CD4-positive, alpha-beta T cell treated with Interleukin-17A for 4 hours (primary cell): Measurements from ENCODE around the gene RP9.
A peak's percentile ranks its signal among the peaks of the same experiment; 100 is the strongest.

Experiments used
- DNase-seq: peaks from one replicate; pipeline ENCODE4 v3.0.0-alpha.2; 2020; ENCODE audit warnings: mixed read lengths

The RP9 gene, protein sequence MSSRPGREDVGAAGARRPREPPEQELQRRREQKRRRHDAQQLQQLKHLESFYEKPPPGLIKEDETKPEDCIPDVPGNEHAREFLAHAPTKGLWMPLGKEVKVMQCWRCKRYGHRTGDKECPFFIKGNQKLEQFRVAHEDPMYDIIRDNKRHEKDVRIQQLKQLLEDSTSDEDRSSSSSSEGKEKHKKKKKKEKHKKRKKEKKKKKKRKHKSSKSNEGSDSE

DNA sequence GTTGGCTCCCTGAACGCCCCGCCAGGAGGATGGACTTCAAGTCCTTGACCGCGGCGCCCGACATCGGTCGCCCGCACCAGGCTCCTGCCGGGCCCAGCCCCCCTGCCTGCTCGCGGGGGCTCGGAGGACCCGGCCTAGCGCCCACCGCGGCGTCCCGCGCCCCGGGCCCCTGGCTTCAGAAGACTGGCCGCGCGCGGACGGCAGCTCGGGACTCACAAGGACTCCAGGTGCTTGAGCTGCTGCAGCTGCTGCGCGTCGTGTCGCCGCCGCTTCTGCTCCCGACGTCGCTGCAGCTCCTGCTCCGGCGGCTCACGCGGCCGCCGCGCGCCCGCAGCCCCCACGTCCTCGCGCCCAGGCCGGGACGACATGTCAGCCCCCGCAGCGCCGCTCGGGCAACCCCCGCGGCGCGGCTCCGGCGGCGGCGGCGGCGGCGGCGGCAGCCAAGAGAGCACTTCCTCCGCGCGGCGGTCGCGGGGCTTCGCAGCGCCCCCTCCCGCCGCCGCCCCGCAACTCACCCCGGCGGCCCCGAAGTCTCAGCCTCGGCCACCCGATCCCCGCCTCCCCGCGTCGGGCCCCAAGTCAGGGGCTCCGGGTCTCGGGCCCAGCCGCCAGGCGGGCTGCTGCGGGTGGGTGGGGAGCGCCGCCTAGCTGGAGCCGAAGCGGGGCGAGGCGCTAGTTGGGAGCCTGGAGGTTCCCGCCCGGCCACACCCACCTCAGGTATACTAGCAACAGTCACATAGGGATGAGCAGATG lies at the start of gene RP9:
TSS of gene RP9 (minus strand) at position 400 of the 753 bp plus-strand sequence. CDS start at position 368, 32 bp downstream.
- peak; percentile 83 for DNase-seq

DNA sequence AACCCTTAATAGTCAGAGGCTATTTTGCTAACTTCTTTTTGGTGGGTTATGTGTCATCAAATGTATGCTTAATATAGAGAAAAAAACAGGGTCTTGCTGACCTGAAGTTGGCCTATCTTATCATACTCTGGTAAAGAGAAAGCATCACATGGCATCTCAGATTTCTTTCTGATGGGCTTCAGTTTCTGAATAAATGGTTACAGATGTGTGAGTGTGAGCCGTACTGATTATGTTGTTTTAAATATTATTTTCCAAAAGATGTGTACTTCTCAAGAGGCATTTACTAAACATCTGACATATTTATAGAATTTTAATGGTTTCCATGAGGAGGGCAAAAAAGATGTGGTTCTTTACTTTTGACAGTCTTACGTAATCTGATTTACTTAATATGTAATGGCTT lies 48.6 kb upstream of the RP9 start:
- no peak for DNase-seq

DNA sequence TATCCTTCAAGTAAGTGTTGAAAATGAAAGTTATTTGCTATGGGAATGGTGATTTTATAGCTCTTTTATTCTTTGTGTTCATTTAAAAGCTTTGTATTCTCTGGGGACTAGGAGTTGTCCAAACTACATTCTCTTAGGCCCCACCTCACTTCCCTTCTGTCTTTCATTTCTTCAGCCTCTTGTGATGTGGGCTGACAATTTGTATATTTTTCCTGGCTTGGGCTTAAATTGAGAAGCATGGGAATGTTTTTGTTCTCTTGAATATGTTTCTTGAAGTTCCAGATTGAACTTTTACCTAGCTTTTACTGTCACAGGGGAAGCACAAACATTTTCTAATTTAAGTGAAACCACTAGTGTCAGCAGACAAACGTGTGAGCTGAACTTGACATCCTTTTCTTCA lies 48.1 kb upstream of the RP9 start:
- no peak for DNase-seq

DNA sequence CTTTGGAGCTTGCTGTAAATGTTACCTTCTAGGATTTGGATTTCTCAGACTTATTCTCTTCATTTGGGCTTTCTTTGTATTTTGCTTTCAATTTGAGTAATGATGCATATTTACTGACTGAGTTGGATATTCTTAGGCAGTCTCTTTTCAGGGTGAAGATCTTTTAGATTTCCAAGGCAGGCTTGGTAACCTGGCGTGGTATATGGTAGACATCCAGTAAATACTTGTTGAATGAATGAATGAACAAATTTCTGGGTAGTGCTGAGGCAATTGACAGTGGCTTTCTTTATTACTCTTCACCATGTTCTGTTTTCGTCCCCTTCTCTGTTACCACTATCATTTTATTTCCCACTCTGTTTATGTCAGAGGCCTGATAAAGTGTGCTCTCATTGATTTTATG lies 47.2 kb upstream of the RP9 start:
- no peak for DNase-seq

DNA sequence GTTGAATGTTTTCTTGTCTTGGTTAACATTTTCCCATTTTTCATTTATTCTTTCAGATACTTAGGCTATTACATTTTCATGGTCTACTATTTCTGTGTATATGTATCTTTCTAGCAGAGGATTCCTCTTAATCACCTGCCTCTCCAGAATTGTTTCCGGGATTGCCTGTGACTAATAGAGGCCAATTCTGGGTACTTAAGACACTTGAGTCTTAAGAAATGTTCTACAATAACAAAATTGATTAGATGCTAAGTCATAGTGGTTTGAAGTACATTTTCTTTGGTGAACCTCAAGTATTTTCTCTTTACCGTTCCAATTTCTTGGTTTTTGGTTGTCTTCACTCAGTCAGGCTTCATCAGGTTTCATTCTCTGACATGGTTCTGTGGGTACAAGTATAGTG lies 46.6 kb upstream of the RP9 start:
- DNase-seq, result no peak

DNA sequence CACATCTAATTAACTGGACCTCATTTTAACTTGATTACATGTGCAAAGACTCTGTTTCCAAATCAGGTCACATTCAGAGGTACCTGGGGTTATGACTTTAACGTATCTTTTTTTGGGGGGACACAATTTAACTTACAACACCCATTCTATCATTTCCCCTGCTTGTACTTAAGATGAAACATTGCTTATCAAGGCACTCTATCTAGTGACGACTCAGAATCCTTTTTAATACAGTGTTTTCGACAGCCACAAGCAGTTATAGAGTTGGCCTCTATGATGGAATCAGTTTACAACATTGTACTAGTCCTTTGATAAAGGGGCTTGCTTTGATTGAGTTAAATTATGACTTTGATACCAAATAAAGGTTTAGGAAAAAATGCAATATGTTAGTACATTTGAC lies 42.9 kb upstream of the RP9 start:
- no peak for DNase-seq

DNA sequence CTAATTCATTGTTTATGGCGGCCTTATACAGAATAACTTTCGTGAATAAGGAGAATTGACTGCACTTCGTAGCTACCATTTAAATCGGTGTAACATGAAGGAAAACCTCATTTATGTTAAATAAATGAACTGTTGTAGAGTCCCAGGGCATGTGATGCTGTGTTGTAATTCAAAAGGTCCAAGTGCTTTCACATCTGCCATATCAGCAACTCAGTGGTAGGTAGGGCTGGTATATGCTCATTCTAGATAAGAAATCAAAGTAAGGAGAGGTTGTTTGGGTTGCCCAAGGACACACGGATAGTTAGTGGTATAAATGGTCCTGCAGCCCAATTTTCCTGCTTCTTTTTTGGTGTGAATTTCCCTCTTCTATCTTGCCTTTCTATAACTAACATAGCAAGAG lies 36.0 kb upstream of the RP9 start:
- DNase-seq, result no peak

DNA sequence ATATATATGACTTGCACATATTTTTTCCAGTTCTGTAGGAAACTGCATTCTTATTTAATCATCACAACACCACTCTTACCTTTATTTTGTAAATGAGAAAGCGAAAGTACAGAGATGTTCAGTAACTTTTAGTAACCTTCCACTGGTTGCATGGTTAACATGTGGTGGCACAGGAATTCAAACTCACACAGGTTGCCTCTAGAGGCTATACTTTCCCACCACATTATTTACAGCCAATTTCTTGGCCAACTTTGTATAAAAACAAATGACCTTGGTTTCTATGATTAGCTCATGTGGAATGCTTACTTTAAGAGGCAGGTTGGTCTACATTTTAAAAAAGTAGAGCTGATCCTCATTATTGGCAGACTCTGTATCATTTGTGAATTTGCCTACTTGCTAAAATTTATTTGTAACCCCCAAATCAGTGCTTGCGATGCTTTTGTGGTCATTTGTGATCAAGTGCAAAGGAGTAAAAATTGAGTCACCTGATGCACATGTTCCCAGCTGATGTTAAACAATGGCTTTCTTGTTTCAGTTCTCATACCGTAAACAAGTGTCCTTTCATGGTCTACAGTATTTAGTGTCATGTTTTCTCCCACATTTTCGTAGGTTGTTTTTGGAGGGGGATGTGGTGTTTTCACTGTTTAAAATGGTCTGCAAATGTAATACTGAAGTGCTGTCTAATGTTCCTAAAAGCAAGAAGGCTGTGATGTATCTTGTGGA lies 35.0 kb upstream of the RP9 start:
- DNase-seq, result no peak

DNA sequence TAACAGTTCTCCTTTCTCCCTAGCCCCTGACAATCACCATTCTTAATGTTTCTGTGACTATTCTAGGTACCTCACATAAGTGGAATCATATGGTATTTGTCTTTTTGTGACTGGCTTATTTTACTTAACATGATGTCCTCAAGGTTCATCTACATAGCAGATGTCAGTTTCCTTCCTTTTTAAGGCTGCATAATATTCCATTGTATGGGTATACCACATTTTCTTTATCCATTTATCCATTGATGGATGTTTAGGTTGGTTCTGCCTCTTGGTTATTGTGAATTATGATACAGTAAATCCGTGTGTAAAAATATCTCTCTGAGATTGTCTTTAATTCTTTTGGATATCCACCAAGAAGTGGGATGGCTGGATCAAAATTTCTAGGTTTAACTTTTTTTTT lies 33.4 kb upstream of the RP9 start:
- no peak for DNase-seq

DNA sequence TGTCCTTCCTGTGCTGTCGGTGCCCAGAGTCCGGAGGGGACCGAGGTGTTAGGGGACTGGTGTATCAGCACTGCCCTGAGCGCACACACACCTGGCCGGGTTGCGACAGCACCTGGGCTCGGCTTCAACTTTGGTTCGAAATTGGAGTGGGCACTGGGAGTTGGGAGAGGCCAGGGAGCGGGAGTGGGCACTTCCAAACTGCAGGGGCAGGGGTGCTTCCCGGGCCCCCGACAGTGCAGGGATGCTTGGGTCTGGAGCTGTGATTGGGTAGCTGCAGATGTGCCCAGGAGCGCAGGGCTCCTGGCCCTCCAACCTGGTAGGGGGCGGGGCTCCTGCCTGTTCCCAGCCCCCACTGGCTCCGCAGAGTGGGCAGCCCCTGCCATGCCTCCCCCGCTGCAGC lies 27.9 kb upstream of the RP9 start:
- no peak for DNase-seq

DNA sequence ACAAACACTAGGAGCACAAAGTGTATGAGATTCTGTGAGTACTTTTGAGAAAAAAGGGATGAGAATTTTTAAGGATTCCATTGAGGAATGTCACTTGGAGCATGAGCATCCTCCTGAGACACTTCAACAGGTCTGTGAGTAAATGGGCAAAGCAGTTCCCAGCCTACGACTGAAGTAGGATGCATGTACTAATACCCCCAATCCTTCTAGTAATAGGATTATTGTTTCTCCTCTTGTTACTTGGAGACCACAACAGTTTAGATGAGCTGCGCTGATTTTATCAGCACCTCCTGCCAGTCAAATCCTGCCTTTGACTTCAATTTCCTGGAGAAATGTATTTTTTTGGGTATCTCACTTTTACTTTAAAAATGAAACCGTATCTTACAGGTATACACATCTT lies 21.0 kb upstream of the RP9 start:
- DNase-seq, result no peak

DNA sequence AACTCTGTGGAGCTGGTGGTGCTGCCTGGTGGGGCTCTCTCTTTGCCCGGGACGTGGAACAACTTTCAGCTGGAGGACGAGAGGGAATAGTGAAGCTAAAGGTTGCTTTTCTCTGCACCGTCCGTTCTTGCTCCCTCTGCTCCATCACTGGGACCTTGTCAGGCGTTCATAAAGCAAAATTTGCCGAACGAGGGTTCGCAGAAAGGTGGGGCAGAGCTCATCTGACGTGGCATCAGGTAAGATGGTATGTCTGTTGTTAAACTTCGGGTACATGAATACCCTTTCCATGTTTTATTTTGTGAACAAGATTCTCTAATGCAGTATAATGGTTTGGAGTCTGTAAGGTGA lies 20.6 kb upstream of the RP9 start:
- DNase-seq, result peak; percentile 27

DNA sequence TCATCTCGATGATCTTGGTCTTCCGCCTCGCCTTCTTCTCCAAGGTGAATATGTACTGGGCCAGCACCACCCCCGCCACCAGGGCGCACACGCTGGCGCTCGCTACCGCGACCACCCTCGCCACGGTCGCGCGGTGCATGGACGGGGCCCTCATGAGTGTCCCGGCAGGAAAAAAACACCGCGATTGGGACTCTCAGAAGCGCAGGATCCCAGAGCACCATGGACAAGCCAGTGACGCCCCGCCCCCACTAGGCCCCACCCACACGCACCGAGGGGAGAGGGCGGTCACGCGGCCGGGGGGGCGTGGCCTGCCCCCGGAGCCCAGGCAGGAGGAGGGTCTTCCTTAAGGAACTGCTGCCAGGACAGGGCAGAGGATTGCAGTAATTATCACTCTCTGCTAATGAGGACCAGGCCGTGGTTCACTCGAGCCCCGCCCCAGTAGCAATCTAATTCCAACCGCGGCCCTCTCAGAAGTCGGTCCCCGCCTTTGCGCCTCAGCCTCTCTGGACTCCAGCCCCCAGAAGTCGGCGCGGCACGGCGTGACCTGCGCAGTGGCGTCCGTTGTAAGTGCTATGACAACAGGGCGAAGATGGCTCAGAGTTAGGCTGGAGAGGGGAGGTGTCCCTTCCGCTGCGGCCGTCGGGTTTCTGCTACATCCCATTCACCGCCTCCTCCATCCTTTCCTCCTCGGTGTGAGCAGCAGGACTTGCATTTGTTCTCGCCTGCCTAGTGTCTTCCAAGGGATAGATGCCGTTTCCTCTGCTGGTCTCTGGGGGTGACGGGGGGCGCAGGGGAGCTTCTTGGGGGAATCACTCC lies 20.0 kb upstream of the RP9 start, which contains the start of gene BBS9:
TSS of gene BBS9 (plus strand) at position 575 of the 816 bp plus-strand sequence. CDS start 16,689 bp downstream, outside the sequence.
- peak; percentile 95 for DNase-seq

DNA sequence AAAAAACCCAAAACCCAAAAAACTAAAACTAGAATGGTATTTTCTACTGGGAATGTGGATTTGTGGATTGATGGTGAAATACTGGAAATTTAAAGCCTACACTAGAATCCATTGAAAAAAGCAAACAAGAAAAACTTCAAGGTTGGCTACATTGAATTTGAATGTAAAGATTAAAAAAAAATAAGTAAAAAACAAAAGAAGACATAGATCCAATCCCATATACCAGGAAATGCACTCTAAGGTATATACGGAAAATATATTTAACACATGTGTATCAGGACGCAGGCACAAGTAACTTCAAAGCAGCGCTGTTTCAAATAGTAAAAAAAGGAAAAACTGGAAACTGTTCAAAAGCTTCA lies 19.4 kb upstream of the RP9 start:
- no peak for DNase-seq

DNA sequence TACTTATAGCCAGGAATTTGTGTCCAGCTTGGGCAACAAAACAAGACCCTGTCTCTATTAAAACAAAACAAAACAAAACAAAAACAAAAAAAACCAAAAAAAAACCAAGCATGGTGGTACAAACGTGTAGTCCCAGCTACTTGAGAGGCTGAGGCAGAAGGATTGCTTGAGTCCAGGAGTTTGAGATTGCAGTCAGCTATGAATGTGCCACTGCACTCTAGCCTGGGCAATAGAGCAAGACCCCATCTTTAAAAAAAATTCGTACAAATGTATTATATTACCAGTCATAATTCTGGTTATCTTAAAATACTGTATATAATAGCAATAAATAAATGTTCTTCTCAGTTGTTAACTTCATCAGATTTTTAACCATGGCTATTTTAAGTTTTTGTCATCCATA lies 17.9 kb upstream of the RP9 start:
- DNase-seq, result no peak

DNA sequence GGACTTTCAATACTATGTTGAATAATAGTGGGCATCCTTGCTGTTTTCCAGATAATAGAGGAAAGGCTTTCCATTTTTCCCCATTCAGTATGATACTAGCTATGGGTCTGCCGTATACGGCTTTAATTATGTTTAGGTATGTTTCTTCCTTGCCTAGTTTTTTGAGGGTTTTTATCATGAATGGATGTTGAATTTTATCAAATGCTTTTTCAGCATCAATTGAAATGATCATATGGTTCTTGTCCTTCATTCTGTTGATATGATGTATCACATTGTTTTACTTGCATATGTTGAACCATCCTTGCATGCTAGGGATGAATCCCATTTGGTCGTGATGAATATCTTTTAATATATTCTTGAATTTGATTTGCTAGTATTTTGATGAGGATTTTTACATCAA lies 9.2 kb upstream of the RP9 start:
- DNase-seq, result no peak

DNA sequence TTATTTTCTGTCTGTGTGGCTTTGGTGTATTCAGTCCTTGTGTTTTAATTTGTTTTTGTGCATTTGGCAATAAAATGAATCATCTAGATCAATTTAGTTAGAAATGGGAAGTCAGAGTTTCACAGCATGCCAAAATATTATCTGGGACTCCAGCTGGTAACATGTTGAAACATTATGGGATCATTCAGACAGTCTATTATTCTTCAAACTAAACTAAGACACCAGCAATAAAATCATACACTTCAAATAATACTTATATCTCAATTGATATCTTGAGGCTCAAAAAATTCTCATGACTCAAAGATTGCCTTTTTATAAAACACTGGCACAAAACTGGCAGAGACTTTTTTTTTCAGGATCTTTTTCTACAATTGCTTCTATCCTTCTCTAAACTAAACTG lies 5.8 kb upstream of the RP9 start:
- no peak for DNase-seq

DNA sequence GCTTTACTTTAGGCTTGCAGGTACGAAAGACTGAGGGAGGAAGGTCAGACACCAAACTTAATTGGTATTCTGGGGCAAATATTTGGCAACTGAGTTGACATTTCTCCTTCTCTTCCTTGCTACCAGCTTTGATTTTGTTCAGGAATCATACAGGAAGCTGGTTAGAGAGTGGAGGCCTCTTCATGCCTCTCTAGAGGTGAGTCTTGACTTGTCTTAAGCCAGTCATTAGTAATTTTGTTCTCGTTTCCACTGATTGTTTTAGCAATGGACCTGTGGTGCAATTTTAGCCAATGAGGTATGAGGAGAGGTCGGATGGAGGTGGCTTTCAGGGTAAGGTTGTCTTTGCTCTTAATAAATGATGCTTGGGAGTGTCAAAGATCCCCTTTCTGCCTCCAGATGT lies 2.4 kb upstream of the RP9 start:
- DNase-seq, result no peak

DNA sequence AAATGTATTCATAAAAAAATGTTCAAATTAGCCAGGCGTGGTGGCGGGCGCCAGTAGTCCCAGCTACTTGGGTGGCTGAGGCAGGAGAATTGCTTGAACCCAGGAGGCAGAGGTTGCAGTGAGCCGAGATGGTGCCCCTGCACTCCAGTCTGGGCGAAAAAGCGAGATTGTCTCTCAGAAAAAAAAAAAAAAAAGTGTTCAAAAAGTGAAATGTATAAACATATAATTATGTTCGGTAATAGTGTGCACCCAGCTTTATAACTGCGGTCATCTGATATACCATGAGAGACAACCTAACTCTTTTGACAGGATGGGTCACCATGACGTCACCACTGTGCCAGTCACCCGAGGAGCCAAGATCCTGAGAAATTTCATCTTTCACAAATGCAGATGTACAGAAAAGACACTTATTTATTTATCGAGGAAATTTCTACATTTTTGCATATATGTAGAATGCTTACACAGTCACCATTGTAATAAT lies 594 bp upstream of the RP9 start:
- peak; percentile 15 for DNase-seq

DNA sequence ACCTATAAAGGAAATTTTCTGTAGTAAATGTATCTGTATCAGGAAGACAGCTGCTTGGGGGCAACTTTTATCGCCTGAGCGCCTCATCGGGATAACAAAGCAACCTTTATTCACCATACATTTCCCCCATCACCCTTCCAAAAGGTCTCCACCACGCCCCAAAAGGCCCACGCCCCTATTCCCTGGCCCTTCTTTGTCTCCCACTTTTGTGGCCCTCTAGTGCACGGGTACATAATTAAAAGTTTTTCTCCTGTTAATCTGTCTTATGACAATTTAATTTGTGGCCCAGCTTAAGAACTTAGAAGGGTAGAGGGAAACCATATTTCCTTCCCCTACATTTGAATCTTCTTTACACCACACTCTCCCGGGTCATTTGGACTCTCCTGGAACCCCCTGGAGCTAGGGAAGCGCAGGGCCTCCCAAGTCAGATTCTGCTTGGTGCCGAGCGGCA lies 625 bp downstream of the RP9 start:
- DNase-seq, result peak; percentile 22

DNA sequence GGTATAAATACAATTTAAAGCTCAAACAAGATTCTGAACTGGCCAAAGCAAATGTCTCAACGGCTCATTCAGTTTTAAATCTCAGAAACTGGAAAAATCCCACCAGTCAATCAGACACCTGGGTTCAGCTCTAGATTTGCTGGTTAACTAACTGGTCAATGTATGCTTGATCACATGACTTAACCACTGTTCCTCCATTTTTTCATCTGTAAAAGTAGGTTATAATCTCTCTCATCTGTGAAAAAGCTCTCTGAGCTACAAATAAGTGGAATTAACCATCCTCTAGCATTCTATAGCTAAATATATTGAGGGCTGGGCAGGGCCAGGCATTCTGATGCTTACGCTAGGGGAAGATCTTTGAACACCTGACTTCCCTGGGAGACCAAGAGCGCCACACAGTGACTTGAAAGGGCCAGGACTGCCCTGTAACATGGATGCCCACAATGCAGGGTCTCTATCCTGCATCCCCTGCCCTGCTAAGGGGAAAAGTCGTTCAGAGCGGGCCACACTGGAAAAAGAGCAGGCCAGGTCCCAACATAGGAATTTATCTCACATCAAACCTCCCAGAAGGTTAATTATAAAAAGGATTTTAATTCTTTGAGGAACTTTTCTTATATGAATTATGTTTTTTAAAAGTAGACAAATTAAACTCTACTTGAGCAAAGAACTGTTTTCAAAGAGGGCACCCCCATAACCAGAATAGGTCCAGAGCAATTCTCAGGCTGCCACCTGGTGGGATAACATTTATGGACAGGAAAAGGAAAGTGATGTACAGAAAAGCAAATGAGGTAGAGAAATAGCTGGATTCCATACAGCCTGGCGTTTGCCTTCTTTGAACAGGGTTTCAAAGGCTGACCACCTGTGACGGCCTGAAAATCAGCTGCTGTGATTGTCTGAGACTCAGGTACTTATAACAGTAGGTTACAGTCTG lies 1.8 kb downstream of the RP9 start:
- peak; percentile 54 for DNase-seq

DNA sequence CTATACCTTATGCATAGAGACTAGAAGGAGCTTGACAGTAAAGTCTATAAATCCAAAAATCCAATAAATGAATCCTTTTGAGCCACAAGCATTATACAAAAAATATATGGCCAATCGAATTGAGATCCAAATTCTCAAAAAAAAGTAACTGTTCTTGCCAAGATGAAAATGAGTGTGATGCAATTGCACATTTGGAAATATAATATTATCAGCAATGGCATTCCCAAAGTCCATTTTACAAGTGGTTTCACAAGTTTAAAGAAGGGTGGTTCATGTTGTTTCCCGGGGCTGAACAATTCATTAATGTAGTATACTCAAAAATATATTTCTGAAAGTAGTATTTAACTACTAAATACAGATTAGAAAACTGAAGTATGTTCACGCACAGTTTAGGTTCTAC lies 7.3 kb downstream of the RP9 start:
- no peak for DNase-seq
